ENCODE results near the gene SPR.

DNA sequence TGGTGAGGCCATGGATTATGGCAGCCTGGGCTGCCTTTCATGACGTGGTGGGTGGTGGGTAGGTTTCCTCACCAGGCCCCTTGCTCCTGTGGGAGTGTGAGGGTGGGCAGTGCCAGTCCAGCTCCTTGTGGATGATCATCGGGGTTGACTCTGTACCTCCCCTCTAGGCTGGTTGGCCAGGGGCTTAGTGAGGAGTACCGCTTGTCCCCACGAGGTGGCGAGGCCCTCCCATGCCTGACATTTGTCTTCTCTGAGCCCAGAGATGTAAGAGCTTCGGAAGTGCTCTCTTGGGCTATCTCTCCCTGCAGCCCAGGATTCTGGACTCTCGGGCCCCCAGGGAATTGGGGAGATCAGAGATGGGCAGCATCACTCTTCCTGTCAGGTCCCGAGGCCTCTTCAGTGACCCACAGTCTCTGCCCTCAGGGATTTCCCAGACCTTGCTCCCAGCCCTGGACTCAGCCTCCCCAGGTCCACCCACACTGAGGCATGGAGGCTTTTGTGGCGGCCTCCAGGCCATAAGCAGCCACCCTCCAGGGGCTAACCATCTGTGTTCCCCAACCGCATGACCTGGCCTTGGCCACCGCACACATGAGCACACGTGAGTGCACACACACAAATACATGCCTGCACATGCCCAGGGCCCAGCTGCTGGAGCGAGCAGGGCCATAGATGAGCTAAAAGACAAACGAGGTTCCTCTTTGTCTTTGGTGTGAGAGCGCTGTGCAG lies 6.5 kb downstream of the SPR start:
- TF ChIP-seq CTCF (IDR thresholded peaks at IDR 0.05; ENCODE audit: low read length) (peak; percentile 61), EZH2 (IDR thresholded peaks at IDR 0.05; ENCODE audit: borderline replicate concordance, low read length) (no peak)

Measured in OCI-LY1 (cell line).